Measurements from ENCODE around the gene IBA57.

IBA57 gene

GRCh38 chr1:228190778-228191177 is 25.2 kb downstream of the IBA57 start:
- no peak for DNase-seq (ENCODE audit: low read depth)

GRCh38 chr1:228194436-228194835 is 28.8 kb downstream of the IBA57 start:
- no peak for DNase-seq (ENCODE audit: low read depth)

- DNase-seq (ENCODE audit: low read depth), result no peak
Observed at GRCh38 chr1:228194921-228195812, 29.6 kb downstream of the IBA57 start.

- no peak for DNase-seq (ENCODE audit: low read depth)
Observed at GRCh38 chr1:228197555-228198147, 32.0 kb downstream of the IBA57 start.

GRCh38 chr1:228198977-228199590 is 33.5 kb downstream of the IBA57 start:
- no peak for DNase-seq (ENCODE audit: low read depth)

- DNase-seq (ENCODE audit: low read depth), result no peak
Observed at GRCh38 chr1:228204958-228205357, 39.4 kb downstream of the IBA57 start.

GRCh38 chr1:228205526-228206436 is 40.2 kb downstream of the IBA57 start:
- no peak for DNase-seq (ENCODE audit: low read depth)

GRCh38 chr1:228206582-228207351 is 41.2 kb downstream of the IBA57 start:
- no peak for DNase-seq (ENCODE audit: low read depth)

- DNase-seq (ENCODE audit: low read depth), result no peak
Observed at GRCh38 chr1:228207381-228207810, 41.8 kb downstream of the IBA57 start.

GRCh38 chr1:228207851-228208821 is 42.5 kb downstream of the IBA57 start, which contains the start of gene OBSCN:
TSS of gene OBSCN (plus strand) at chr1:228208044. CDS start at chr1:228211784, 3,740 bp downstream.
- no peak for DNase-seq (ENCODE audit: low read depth)

- DNase-seq (ENCODE audit: low read depth), result no peak
Observed at GRCh38 chr1:228208831-228209551, 43.4 kb downstream of the IBA57 start.

GRCh38 chr1:228209657-228210056 is 44.1 kb downstream of the IBA57 start:
- no peak for DNase-seq (ENCODE audit: low read depth)

GRCh38 chr1:228210076-228210651 is 44.6 kb downstream of the IBA57 start:
- no peak for DNase-seq (ENCODE audit: low read depth)

GRCh38 chr1:228210712-228211530 is 45.3 kb downstream of the IBA57 start:
- DNase-seq (ENCODE audit: low read depth), result no peak

GRCh38 chr1:228211531-228212414 is 46.2 kb downstream of the IBA57 start:
- no peak for DNase-seq (ENCODE audit: low read depth)

GRCh38 chr1:228212415-228212965 is 46.9 kb downstream of the IBA57 start:
- DNase-seq (ENCODE audit: low read depth), result no peak
